Breast epithelium (tissue), 4 donors: Measurements from ENCODE around the gene ILK. TPM values are rescaled to one million over a fixed set of nuclear protein-coding genes. Genes with fewer than 3 reads are reported as not detected.

Source experiments
- DNase-seq, 2 donors: peaks; one replicate each; pipeline ENCODE4 v3.0.0-alpha.2; 2019; ENCODE audit warnings: low spot score in 2 of 2
- H3K27ac ChIP-seq, 2 donors: fragments of 200-600 bp; sonication (generic) in 1 of 2; one replicate each; pipeline ENCODE4 v1.5.1; 2016 to 2019; ENCODE audit warnings: mild to moderate bottlenecking in 1 of 2
- H3K27me3 ChIP-seq, 2 donors: fragments of 200-600 bp; sonication (generic) in 1 of 2; one replicate each; pipeline versions ENCODE4 v1.5.1 to v1.6.0; 2017 to 2019; ENCODE audit warnings: control low read depth in 1 of 2, mild to moderate bottlenecking in 1 of 2
- H3K36me3 ChIP-seq: fragments of 200-600 bp; one replicate; pipeline ENCODE4 v1.5.1; 2019
- H3K4me1 ChIP-seq, 2 donors: fragments of 200-600 bp; sonication (generic); one replicate each; pipeline ENCODE4 v1.5.1; 2016 to 2019; ENCODE audit warnings: control low read depth in 1 of 2
- H3K4me3 ChIP-seq, 3 donors: fragments of 200-600 bp; sonication (generic); 1 replicate in 2 of 3; 2 replicates in 1 of 3; pipeline ENCODE4 v1.5.1; 2016 to 2019; ENCODE audit warnings: mild to moderate bottlenecking in 3 of 3, moderate library complexity in 2 of 3
- H3K9me3 ChIP-seq, 2 donors: fragments of 200-600 bp; sonication (generic) in 1 of 2; one replicate each; pipeline ENCODE4 v1.5.1; 2016 to 2019; ENCODE audit warnings: control low read depth in 1 of 2
- POLR2A ChIP-seq: fragments of 450-650 bp; IDR thresholded peaks from one replicate; pipeline ENCODE4 v1.6.1; 2016; ENCODE audit warnings: antibody characterized with exemption, mild to moderate bottlenecking, moderate library complexity
- POLR2AphosphoS5 ChIP-seq, 3 donors: sonication (generic); formaldehyde crosslinking; IDR thresholded peaks; one replicate each; pipeline ENCODE4 v1.6.1; 2017; ENCODE audit warnings: antibody characterized with exemption in 3 of 3
- intact Hi-C: fragments of 100-400 bp; cut with DNase I; formaldehyde crosslinking; loops from one replicate; pipeline ENCODE4 v1.15.1; 2023; ENCODE audit warnings: low total_unique reads
- total RNA-seq, 3 donors: library from RNA; depleted of rRNA; stranded (reverse); fragments of >200 nt; gene quantifications; one replicate each; pipeline ENCODE4 v1.1.0, GENCODE V29; 2016
- TF ChIP-seq, protein P1 (sequence below), 3 donors: fragments of 450-650 bp; IDR thresholded peaks; one replicate each; pipeline ENCODE4 v1.5.1; 2016 to 2017; ENCODE audit warnings: antibody characterized with exemption in 3 of 3, mild to moderate bottlenecking in 3 of 3, moderate library complexity in 3 of 3

The ILK gene
- total RNA-seq, 3 donors from 2014 or later: 113 to 118 (median 113) TPM

DNA sequence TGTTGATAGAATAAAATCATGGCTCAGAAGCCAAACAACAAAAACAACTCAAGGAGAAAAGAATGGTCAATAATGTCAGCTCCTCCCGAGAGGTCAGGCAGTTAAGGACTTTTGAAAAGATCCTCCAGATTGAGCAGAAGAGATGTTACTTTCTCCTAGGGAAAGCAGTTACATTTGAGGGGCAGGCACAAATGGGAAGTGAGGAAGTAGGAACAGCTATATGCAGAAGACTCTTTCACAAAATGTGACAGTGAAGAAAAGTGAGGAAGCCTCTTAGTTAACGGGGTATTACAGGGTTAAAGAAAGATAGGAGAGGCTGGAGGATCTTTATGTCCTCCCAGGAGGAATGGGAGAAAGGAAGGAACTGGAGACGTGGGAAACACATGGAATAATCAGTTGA lies 48.6 kb downstream of the ILK start:
- no peak for DNase-seq
- Histone ChIP-seq H3K27me3 (no peaks in the 10 kb centered on the region), H3K4me1 (no peaks in the 10 kb centered on the region), H3K9me3 (no peaks in the 10 kb centered on the region), H3K27ac (peak overlapping the region in 1 of 2 donors; percentile 19), H3K36me3 (no peaks in the 10 kb centered on the region), H3K4me3 (no peak overlapping the region)
- TF ChIP-seq, protein P1, sequence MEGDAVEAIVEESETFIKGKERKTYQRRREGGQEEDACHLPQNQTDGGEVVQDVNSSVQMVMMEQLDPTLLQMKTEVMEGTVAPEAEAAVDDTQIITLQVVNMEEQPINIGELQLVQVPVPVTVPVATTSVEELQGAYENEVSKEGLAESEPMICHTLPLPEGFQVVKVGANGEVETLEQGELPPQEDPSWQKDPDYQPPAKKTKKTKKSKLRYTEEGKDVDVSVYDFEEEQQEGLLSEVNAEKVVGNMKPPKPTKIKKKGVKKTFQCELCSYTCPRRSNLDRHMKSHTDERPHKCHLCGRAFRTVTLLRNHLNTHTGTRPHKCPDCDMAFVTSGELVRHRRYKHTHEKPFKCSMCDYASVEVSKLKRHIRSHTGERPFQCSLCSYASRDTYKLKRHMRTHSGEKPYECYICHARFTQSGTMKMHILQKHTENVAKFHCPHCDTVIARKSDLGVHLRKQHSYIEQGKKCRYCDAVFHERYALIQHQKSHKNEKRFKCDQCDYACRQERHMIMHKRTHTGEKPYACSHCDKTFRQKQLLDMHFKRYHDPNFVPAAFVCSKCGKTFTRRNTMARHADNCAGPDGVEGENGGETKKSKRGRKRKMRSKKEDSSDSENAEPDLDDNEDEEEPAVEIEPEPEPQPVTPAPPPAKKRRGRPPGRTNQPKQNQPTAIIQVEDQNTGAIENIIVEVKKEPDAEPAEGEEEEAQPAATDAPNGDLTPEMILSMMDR (IDR thresholded peaks at IDR 0.05): no peak
- TF ChIP-seq POLR2AphosphoS5 (IDR thresholded peaks at IDR 0.05) (no peak), POLR2A (no peak)
- intact Hi-C loops: no loop called here

DNA sequence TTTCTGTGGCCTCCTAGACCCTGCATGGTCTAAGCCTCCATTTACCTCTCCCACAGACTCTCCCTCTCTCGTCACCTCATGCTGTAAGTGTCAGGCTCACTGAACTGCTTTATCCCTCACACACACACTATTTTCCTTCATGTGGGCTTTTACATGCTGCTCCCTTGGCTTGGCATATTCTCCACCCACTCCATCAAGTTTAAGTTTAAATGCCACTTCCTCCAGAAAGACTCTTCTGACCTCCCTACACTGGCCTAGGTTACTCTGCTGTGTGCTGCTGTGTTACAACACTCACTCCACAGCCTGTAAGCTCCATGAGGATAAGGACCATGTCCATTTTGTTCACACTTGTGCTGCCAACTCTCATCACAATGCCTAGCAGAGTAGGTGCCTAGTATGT lies 49.5 kb downstream of the ILK start:
- Histone ChIP-seq H3K4me3 (no peak overlapping the region), H3K27me3 (no peaks in the 10 kb centered on the region), H3K27ac (peak overlapping the region in 1 of 2 donors; percentile 19), H3K9me3 (no peaks in the 10 kb centered on the region), H3K36me3 (no peaks in the 10 kb centered on the region), H3K4me1 (no peaks in the 10 kb centered on the region)
- TF ChIP-seq POLR2AphosphoS5 (IDR thresholded peaks at IDR 0.05) (no peak), POLR2A (no peak)
- TF ChIP-seq, protein P1 (IDR thresholded peaks at IDR 0.05): no peak
- intact Hi-C loops: no loop called here
- no peak for DNase-seq

DNA sequence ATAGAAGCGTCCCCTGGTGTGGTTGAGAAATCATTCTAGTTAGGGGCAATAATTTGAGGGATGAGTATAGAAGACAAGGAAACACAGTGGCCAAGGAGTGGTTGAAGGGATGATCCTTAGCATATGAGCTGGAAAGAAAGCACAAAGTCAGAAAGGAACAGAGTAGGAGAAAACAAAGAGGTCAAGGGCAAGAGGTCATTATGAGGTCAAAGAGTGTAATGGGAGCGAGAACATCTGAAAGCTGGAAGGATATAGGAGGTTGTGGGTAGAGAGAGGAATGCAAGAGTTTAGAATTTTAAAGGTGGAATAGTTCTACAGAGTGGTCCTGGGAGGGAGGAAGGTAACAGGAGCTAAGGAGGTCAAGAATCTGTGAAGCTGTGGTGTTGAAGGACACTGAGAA lies 50.1 kb downstream of the ILK start:
- Histone ChIP-seq H3K36me3 (no peaks in the 10 kb centered on the region), H3K4me1 (no peaks in the 10 kb centered on the region), H3K27ac (no peak overlapping the region), H3K9me3 (no peaks in the 10 kb centered on the region), H3K4me3 (no peak overlapping the region), H3K27me3 (no peaks in the 10 kb centered on the region)
- no peak for TF ChIP-seq POLR2A
- TF ChIP-seq POLR2AphosphoS5 (IDR thresholded peaks at IDR 0.05): no peak
- TF ChIP-seq, protein P1 (IDR thresholded peaks at IDR 0.05): no peak
- intact Hi-C loops: no loop called here
- no peak for DNase-seq

DNA sequence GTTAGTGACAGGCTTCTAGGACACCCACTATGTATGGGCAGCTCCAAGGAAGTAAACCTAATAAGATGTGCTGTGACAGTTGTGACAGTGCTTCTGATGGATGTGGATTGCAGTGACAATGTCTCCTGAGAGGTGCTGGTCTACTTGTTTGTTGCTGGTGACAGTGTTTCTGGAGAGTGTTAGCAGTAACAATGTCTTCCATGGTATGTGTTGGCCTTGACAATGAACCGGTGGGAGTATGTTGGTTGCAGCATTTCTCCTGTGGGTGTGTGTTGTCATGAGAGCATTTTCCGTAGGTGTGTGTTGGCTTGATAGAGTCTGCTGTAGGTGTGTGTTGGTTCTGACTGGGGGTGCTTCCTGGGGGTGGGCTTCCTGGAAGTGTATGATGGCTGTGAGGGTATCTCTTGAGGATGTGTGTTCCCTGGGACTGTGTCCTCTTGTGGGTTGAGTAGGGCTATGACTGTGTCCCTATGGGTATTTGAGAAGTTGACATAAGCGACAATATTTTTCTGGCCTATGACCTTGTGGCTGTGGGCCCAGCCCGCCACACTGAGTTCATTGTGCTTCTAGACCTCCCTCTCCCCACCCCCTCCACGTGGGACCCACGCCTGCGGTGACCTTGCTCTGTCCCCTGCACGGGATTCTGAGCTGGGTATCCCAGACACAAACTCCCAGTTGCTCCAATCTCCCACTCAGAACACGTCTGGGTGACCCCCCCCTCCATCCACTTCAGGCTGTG lies 50.9 kb downstream of the ILK start:
- intact Hi-C loops: loop anchor here (1.0 kb wide), 1 partner anchor 33 kb away; no protein-coding TSS in a partner anchor
- TF ChIP-seq POLR2AphosphoS5 (IDR thresholded peaks at IDR 0.05) (no peak), POLR2A (no peak)
- TF ChIP-seq, protein P1 (IDR thresholded peaks at IDR 0.05): no peak
- peak overlapping the region; percentile 60 to 92 for H3K27ac ChIP-seq
- no peak for DNase-seq
- H3K9me3 ChIP-seq: no peaks in the 10 kb centered on the region
- no peaks in the 10 kb centered on the region for H3K27me3 ChIP-seq
- no peaks in the 10 kb centered on the region for H3K36me3 ChIP-seq
- H3K4me3 ChIP-seq: peak overlapping the region; percentile 51 to 85 (median 59)
- no peaks in the 10 kb centered on the region for H3K4me1 ChIP-seq

DNA sequence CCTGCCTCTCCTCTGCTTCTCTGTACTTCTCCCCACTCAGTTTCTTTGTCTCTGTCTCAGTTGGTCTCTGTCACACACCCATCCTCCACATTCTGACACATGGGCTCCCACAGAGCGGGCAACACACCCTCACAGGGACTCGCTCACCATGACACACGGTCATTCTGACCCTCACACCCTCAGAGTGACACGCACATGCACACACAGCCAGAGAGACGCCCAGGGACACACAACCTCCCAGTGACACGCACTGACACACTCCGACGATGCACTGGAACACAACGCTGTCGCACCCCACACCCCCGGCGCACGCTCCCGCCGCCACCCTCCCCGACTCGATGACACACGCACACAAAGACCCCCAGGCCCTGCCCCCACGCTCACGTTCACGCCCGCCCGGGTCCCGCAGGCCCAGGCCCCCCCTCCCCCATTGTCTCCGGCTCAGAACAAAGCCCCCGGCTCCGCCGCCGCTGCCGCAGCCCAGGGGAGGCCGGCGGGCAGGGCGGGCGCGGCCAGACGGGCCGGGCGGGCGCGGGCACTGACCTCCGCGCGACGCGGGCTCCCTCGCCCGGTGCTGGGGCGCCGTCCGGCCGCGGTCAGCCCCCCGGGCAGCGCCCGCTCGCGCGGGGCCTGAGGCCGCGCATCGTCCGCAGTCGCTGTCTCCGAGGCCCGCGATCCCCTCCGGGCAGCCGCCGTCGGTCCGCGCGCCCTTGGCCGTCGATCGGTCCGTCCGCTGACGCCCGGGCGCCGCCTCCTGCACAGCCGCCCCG lies 51.6 kb downstream of the ILK start:
- Histone ChIP-seq H3K27me3 (no peaks in the 10 kb centered on the region), H3K27ac (peak overlapping the region; percentile 60 to 92), H3K36me3 (no peaks in the 10 kb centered on the region), H3K9me3 (no peaks in the 10 kb centered on the region), H3K4me1 (no peaks in the 10 kb centered on the region), H3K4me3 (peak overlapping the region; percentile 51 to 85 (median 59))
- no peak for DNase-seq
- intact Hi-C loops: loop anchor here (1.0 kb wide), 1 partner anchor 32 kb away; no protein-coding TSS in a partner anchor
- TF ChIP-seq POLR2AphosphoS5 (IDR thresholded peaks at IDR 0.05): no peak
- TF ChIP-seq, protein P1 (IDR thresholded peaks at IDR 0.05): no peak
- no peak for TF ChIP-seq POLR2A
